HG02970 (cell line): ENCODE results near the gene ENKD1.

Source experiments
- ATAC-seq: cut with Tn5 transposase; IDR thresholded peaks from one replicate; pipeline ENCODE4 v1.9.1; 2021; ENCODE audit warnings: mild to moderate bottlenecking, moderate library complexity, moderate number of reproducible peaks; ENCODE audit not compliant: unreplicated experiment, low FRiP score

Gene ENKD1

DNA sequence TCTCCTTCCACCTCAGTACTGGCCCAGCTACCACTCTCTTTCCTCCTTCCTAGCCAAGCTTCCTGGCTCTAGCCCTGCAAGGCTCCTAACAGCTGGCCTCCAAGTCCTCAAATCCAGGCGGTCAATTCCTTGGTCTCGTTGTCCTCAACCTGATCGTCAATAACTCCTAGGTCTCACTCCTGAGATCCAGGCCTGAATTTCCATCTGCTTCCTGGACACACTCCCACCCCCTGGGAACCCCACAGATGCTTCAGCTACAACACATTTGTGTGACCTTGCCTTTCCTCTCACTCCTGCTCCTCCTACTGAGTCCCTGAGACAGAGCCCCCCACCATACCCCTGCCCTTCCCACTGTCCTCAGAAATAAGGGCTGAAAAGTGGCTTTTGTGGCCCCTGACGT is 2.3 kb downstream of the ENKD1 start:
- no peak for ATAC-seq

DNA sequence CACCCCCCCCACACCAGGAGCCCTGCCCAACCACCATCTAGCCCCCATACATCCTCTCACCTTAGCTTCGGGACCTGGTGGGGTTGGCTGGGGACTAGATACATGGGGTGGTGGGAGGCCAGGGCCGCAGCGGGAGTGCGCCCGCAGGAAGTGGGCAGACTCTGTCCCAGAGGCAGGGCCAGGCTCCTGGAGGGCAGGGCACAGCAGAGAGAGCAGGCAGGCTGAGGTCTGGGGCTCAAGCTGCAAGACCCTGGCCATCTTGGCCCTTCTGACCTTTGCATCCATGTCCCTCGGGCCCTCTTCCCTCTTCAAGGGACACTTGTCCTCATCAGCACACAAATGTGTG is 2.7 kb downstream of the ENKD1 start:
- no peak for ATAC-seq

DNA sequence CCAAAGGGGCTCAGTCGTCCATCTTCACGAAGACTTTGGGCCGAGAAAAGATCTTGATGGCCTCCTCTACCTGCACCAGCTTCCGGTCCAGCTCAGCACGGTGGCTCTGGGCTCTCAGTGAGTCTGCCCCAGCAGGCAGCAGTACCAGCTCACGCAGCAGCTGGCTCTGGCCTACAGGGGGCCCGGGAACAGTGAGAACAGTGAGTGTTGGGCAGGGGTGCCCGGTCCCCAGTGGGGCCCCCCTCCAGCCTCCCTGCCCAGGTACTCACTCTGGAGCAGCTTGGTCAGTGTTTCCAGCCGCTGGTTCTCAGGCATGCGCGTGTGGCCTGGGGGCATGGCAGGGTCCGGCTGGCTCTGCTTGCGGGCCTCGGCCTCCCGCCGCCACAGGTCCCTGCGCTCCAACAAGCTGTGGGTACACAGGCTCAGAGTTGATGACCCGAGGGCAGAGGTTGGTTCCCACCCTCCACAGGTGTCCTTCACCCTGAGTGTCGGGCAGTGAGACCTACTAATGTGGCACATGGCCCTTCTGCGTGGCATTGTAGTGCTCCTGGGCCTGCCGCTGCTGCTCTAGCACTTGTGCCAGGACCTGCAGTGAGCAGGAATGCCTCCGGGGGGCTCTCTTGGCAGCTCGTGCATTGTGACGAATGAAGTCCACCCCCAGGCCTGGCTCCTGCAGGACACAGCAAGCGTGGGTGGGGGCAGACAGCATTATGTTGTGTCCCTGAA is 3.2 kb downstream of the ENKD1 start:
- no peak for ATAC-seq

DNA sequence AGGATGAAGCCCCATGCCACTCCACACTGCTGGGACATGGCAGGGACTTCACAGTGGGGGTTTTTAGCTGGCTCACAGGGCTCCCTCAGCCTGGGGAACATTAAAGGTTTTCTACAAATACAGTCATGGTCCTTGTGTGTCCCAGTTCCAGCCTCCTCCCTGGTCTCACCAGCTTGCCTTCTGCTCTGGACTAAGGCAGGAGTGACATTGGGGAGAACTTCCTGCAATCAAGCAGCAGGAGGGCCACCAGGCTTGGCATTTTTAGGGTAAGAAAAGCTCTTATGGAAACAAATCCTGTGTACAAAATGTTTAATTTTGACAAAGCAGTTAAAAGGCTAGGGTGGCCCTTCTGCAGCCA is 3.9 kb downstream of the ENKD1 start:
- ATAC-seq, result no peak

DNA sequence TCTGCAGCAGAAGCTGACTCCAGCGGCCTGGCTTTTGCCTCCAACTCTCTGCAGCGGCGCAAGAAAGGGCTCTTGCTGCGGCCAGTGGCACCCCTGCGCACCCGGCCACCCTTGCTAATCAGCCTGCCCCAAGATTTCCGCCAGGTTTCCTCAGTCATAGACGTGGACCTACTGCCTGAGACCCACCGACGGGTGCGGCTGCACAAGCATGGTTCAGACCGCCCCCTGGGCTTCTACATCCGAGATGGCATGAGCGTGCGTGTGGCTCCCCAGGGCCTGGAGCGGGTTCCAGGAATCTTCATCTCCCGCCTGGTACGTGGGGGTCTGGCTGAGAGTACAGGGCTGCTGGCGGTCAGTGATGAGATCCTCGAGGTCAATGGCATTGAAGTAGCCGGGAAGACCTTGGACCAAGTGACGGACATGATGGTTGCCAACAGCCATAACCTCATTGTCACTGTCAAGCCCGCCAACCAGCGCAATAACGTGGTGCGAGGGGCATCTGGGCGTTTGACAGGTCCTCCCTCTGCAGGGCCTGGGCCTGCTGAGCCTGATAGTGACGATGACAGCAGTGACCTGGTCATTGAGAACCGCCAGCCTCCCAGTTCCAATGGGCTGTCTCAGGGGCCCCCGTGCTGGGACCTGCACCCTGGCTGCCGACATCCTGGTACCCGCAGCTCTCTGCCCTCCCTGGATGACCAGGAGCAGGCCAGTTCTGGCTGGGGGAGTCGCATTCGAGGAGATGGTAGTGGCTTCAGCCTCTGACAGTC is 4.5 kb downstream of the ENKD1 start:
- no peak for ATAC-seq

DNA sequence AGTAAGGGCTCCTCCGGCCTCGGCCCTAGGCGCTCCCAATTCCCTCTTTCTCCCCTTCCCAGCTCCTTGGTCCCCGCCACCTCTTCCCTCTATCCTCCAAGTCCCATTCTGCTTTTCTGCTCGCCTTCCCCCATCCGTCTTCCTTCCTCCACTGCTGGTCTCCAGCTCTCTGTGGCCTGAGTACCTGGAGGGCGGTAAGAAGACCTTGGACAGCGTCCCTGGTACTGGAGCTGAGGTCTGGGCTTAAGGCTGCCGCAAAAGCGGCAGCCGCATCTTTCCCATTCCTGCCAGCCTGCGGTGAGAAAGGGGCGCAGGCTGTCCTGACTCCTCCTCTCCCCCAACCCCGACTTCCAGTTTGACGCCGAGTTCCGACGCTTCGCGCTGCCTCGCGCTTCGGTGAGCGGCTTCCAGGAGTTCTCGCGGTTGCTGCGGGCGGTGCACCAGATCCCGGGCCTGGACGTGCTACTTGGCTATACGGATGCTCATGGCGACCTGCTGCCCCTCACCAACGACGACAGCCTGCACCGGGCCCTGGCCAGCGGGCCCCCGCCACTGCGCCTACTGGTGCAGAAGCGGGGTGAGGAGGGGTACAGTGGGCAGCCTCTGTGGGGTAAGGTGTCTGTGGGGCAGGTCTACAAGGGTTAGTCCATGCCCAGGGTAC is 5.3 kb downstream of the ENKD1 start:
- no peak for ATAC-seq

DNA sequence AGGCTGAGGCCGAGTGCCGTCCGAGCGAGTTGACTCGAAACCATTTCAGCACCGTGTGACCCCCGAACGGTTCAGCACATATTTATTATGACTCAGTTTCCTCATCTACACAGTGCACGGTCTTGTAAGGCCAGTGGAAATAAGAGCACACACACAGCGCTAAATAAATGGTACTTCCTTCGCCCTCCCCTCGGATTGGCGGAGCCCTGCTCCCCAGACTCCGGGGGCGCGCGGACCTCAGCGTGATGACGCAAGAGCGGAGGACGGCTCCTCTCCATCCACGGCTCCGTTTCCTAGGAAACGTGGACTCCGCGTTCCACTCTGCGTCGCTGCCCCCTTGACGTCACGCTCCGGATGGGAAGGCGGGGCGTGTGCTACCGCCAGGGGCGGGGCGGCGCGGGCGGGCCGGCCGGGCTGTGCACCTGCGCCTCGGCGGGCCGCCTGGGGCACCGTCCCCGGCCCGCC is 6.0 kb downstream of the ENKD1 start, which contains the start of gene PARD6A:
PARD6A (plus strand) TSS at position 397 of the 465 bp plus-strand sequence. CDS start 79 bp downstream, outside the sequence.
- peak; percentile 75 for ATAC-seq

DNA sequence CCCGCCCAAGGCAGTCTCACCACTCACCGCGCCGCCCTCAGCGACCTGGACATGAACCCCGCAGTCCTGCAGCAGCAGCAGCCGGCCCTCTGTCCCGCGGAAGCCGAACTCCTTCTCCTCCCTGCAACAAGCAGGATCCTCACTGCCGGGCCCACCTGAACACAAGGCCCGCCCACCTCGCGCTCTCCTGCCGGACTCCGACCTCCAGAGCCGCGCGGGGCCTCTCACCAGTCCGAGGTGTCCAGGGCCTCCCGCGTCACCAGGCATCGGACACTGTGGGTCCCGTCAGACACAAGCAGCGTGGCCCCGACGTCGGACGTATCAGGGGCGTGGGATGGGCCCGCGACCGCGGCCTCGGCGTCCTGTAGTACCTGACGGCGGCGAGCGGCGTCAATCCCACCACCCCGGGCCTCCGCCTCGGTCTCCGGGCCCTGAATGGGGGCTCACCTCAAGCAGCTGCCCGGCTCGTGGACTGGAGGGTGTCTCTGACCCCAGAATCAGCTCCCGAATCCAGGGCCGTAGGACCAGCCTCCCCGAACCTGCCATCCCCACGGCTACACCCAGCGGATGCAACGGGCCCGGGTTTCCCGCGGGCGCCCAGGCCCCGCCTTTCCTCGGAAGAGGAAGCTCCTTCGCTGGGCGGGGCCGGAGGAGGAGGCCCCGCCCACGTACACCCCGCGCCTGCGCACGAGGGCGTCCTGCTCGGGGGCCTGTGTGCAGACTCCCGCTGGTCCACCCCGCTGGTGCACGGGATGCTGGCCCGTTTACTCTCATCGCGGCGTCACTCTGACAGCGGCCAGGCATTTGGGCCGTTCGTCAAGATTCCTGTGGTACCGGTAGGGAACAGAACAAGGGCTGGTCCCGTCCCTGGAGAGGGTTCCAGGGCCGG is 6.6 kb downstream of the ENKD1 start, which contains the start of gene ACD:
ACD (minus strand) TSS at position 586 of the 889 bp plus-strand sequence; CDS start at position 546, 40 bp downstream.
- peak; percentile 63 for ATAC-seq

DNA sequence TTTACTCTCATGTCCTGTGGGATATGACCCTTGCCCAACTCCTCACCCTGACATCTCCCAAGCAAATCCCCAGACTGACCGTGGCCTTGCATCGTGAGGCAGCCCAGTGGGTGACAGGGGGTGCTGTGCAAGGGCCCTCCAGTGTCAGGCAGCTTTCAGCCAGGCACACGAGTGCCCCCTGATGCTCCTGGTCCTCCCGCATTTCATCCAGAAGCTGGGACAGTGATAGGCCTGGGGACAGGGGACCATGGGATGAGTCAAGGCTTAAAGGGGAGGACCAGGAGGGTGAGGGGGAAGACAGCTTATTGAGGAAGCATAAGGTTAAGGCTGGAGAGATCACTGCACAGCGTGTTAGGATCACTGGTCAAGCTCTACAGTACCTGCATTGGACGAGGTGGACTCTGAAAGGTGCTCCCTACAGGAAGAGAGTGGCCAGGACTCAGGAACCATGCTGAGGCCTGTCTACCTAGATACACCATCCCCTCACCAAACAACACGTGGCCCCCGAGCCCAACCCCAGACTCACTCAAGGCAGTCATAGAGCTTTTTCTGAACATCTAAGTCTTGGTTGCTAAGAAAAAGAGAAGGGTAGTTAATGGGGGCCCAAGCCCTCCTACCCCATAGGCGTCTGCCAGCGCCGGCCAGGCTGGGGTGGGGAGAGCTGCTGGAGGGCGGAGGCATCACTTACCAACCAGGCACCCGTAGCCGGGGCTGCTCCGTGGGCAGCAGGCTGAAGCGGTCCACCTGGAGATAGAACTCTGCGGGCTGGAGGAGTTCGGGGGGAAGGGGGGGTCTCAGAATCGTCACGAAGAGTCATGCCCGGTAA is 7.5 kb downstream of the ENKD1 start:
- ATAC-seq, result no peak

DNA sequence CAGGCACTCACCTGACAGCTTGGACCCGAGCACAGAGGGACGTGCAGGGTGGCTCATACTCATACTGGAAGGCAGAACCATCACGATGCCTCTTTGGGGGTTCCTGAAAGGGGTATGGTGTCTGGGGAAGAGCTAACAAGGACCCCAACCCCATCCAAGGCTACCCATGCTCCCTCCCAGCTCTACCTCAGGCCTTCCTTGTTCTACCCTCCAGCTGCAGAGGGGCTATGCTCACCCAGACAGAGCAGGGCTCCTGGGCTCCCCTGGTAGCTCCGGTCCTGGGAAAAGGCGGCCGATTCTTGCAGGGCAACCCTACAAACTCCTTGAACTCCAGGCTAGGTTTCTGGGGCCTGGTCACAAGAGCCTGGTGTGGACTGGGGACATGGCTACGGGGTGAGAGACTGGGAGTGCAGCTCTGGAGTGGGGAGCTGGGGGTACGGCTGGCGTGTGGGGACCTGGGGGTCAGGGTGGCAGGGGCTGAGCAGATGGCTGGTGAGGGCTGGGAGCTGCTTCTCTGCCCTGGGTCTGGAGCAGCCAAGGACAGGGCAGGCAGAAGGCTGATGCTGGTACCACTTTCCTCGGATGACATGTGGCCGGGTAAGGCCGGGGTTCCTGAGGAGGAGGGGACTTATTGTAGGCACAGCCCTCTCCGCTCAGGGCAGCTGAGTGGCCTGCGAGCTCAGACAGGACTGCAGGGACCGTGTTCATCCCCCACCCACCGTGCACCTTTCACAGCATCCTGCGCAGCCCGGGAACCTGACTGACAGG is 8.6 kb downstream of the ENKD1 start:
- ATAC-seq, result no peak

DNA sequence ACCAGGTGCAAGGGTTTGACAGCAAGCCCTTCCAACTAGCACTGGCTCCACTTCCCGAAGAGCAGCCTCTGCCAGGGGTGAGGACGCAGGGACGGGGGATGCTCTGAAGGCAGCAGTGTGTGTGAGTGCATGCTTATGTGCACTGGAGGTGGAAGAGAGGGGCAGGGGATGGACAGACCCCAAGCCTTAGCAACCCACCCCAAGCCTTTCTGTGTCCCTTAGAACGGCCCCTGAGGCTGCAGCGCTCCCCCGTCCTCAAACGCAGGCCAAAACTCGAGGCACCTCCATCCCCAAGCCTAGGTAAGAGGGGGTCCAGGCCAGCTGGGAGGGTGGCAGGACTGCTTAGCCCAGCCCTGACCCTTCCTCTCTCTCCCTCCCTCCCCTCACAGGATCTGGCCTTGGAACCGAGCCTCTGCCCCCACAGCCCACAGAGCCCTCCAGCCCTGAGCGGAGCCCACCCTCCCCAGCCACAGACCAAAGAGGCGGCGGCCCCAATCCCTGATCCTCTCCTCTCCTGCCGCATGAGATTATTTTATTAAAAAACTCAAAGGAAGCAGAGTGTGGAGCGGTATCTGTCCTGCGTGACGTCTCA is 9.4 kb downstream of the ENKD1 start:
- no peak for ATAC-seq

DNA sequence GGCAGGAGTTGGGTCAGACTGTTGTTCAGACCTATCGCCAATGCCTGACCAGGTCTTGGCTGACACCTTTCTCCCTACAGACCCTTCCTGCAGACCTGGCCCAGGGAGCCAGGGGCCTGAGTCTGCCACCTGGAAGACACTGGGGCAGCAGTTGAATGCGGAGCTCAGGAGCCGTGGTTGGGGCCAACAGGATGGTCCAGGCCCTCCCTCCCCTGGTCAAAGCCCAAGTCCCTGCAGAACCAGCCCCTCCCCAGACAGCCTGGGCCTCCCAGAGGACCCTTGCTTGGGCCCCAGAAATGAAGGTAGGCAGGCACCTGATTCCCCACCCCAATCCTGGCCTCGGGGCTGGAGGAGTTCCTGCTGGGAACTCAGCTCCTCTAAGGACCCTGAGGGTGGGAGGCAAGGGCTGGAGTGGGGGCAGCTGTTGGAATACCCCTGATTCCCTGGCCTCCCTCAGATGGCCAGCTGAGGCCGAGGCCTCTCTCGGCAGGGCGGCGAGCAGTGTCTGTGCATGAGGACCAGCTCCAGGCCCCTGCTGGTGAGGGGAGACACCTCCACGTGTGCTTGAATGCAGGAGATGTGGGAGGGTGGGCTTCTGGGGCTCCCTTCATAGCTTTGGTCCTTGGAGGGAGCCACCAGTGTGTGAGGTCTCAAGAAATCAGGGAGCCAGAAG is 10.1 kb downstream of the ENKD1 start:
- no peak for ATAC-seq

DNA sequence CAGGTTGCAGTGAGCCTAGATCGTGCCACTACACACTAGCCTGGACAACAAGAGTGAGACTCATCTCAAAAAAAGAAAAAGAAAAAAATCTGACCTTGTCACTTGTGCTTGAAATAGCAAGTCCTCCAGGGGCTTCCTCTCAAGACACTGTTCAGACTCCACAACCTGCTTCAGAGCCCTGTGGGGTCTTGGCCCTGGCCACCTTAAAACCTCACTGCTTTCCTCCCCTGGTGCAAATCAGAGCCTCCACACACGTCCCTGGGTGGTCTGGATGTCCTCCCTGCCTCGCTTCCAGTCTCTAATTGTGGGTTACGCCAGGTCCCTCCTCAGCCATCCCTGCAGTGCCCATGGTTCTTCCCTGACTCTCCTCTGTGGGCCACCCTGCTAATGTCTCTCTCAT is 11.2 kb downstream of the ENKD1 start:
- no peak for ATAC-seq

DNA sequence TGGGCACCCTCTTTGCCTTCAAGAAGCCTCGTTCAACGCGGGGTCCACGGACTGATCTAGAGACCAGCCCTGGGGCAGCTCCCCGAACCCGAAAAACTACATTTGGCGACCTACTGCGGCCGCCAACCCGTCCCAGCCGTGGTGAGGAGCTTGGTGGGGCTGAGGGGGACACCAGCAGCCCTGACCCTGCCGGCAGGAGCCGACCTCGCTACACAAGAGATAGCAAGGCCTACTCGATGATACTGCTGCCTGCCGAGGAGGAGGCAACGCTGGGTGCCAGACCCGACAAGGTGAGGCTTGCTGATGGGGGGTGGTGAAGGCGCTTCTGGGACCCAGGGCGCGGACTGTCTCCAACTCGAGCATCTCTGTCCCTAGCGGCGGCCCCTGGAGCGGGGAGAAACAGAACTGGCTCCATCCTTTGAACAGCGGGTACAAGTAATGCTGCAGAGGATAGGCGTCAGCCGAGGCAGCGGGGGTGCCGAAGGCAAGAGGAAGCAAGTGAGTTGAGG is 12.1 kb downstream of the ENKD1 start:
- no peak for ATAC-seq

DNA sequence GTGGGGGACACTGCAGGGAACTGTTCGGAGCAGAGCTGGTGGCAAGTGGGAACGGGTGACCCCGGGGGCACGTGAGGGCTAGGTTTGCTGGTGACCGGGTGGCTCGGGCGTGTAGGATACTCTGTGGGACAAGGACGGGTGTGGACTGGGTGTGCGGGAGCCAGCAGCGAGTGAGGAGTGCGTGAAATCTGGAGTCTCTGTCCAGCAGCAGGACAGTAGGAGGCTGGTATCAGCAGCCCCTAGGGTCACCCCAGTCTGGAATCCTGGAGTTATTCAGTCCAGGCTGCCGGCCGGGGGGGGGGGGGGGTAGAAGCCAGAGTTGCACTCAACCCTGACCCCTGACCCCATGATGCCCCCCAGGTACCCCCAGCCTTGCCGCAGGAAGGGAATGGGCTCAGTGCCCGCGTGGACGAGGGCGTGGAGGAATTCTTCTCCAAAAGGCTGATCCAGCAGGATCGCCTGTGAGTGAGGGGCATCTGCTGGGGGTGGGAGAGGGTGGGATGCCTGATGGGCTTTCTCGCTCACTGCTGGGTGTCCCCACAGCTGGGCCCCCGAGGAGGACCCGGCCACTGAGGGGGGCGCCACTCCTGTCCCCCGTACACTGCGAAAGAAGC is 12.7 kb downstream of the ENKD1 start:
- ATAC-seq, result no peak

DNA sequence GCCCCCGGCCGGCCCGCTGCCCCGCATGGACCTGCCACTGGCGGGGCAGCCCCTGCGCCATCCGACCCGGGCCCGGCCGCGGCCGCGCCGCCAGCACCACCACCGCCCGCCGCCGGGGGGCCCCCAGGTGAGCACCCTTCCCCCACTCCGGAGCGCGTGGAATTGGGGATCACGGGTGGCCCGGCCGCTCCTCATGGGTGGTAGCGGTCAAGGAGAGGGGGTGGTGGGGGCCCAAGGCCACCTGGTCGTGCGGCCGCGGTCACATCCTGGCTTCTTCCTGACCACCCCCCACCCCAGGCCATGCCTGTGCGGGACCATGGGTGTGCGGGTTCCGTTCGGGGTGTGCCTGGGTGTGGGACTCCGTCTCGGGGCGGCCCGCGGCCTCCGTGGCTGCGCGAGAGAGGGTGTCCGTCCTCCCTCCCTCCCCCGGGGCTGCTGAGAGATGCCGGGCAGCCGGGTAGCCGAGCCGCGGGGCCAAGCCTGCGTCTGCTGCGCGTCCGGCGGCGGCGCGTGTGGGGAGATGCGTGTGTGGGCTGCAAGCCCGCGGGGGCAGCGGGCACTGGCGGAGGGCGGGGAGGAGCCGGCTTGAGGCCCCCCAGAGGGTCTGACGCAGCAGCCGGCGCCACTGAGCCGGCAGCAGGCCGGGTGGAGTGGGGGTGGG is 13.3 kb downstream of the ENKD1 start:
- no peak for ATAC-seq
